AG04450 (cell line): ENCODE measurements around the gene RANBP2. TPM values are rescaled to one million over a fixed set of nuclear protein-coding genes. Genes with fewer than 3 reads are reported as not detected.

ENCODE experiments used
- polyA plus RNA-seq: library from polyadenylated mRNA; depleted of rRNA; stranded (reverse); fragments of >200 nt; gene quantifications from 2 replicates; pipeline ENCODE4 v1.2.3, GENCODE V29; 2011; rRNA removed
- small RNA-seq: library from RNA; depleted of rRNA; stranded (forward); fragments of <200 nt; gene quantifications from one replicate; pipeline ENCODE3, GENCODE V24; 2012; ENCODE audit warnings: low read depth; ENCODE audit not compliant: insufficient read length

Gene RANBP2
- polyA plus RNA-seq, 1 experiment = 29.0 TPM

Small RNAs within 50 kb of the gene (small RNA-seq; reads per million reads assigned to genes)
- not detected for gene AC010095.1

Other genes starting within 250 kb of the RANBP2 start
- gene LIMS1, start 185.0 kb upstream of the RANBP2 start, polyA plus RNA-seq = 87.3 and 95.0 TPM in 2 replicates
- 1.8 and 2.8 TPM in 2 replicates for gene CCDC138, start 67.3 kb downstream of the RANBP2 start, polyA plus RNA-seq